NT2/D1 (cell line): ENCODE data around the gene ITPK1.

ENCODE experiments used
- DNase-seq: peaks from one replicate; pipeline ENCODE4 v3.0.0-alpha.2; 2011; ENCODE audit warnings: low read depth, low spot score
- H3K27me3 ChIP-seq: 2 replicates; pipeline ENCODE4 v1.6.0; 2011; ENCODE audit warnings: mild to moderate bottlenecking; ENCODE audit not compliant: insufficient read length, insufficient read depth
- H3K36me3 ChIP-seq: 2 replicates; pipeline ENCODE4 v1.6.1; 2011; ENCODE audit warnings: mild to moderate bottlenecking, low read length, mixed read lengths; ENCODE audit not compliant: insufficient read depth, insufficient read length
- H3K4me1 ChIP-seq: 2 replicates; pipeline ENCODE4 v1.5.1; 2011; ENCODE audit not compliant: insufficient read depth, insufficient read length
- H3K4me3 ChIP-seq: 2 replicates; pipeline ENCODE4 v1.5.1; 2011; ENCODE audit warnings: low read depth; ENCODE audit not compliant: insufficient read length
- H3K9ac ChIP-seq: 2 replicates; pipeline ENCODE4 v1.6.0; 2011; ENCODE audit warnings: low read depth; ENCODE audit not compliant: insufficient read length
- H3K9me3 ChIP-seq: 2 replicates; pipeline ENCODE4 v1.5.1; 2011; ENCODE audit warnings: mild to moderate bottlenecking, low read length; ENCODE audit not compliant: insufficient read depth
- SUZ12 ChIP-seq: IDR thresholded peaks from 2 replicates; pipeline ENCODE4 v1.6.1; 2011; ENCODE audit not compliant: insufficient read length, insufficient read depth; ENCODE audit errors: extremely low read depth
- YY1 ChIP-seq: IDR thresholded peaks from 2 replicates; pipeline ENCODE4 v1.6.1; 2011; ENCODE audit not compliant: insufficient read length, insufficient read depth
- ZNF274 ChIP-seq: IDR thresholded peaks from 2 replicates; pipeline ENCODE4 v1.6.1; 2011; ENCODE audit warnings: mild to moderate bottlenecking, low read depth, low read length

Gene ITPK1

DNA sequence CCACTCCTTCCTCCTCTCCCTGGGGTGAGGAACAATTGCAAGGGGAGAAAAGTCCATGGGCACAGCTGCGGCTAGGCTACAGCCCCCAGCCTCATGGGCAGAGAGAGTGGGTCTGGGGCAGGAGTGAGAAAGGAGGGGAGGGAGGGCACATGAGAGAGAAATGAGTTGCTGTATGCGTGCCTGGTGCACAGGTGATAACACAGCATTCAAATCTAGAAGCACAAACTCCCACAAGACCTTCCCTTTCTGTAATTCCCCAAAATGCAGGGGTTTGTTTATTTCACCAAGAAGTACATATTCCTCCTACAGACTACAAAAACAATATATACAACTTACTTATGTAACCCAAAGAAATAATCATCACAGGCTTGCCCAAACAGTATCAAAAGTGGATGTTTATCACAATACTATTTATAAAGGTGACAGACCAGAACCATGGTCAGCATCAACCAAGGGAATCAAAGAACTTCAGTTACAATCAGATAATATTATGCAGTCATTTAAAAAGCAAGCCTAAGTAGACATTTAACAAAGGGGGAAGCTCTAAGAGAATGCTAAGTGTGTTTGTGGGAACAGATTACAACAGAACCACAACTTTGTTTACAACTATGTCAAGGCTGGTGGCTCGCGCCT is 54.2 kb downstream of the ITPK1 start:
- TF ChIP-seq SUZ12 (no peak), YY1 (no peak), ZNF274 (no peak)
- Histone ChIP-seq H3K9ac (no peak overlapping the region), H3K27me3 (no peaks in the 10 kb centered on the region), H3K4me1 (peaks cover 9% of the 10 kb centered on the region), H3K9me3 (no peaks in the 10 kb centered on the region), H3K36me3 (no peaks in the 10 kb centered on the region), H3K4me3 (no peak overlapping the region)
- DNase-seq: no peak

- H3K4me1 ChIP-seq: peaks cover 9% of the 10 kb centered on the region
- TF ChIP-seq ZNF274 (no peak), SUZ12 (no peak), YY1 (no peak)
- DNase-seq: no peak
These were observed 54.9 kb downstream of the ITPK1 start for GRCh38 chr14:93060841-93061240.

DNA sequence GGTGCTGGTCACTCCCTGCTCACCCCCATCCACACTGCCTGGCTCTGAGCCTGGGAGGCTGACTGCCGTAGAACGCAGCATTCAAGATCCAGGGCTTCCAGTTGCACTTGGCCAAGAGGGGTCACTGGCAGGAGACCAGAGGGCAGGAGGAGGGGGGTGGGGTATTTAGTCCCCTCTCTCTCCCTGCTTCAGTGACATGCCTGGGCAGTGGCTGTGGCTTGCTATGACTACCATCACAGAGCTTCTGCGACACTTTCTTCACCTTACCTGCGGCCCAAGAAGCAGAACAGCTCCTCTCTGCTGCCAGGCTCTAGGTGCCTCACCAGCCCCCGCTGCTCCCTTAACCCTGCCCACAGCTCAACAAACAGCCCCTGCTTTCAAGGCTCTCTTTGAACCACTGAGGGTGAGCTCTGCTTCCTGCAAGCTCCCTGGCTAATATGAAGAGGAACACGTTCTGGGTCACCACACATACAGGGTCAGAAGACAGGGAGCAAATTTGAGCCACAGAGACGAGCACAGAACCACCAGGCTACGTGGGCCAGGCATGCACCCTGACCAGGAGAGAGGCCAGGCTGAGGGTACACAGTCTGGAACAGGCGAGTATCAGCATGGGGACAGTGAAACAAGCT is 55.7 kb downstream of the ITPK1 start:
- Histone ChIP-seq H3K9ac (peak overlapping the region; percentile 32), H3K4me1 (peaks cover 9% of the 10 kb centered on the region), H3K9me3 (no peaks in the 10 kb centered on the region), H3K36me3 (peaks cover 3% of the 10 kb centered on the region), H3K4me3 (no peak overlapping the region), H3K27me3 (no peaks in the 10 kb centered on the region)
- TF ChIP-seq YY1 (no peak), SUZ12 (no peak)
- no peak for DNase-seq

More at GRCh38 chr14:93060841-93061240, 54.9 kb downstream of the ITPK1 start:
- Histone ChIP-seq H3K36me3 (peaks cover under 1% of the 10 kb centered on the region), H3K27me3 (no peaks in the 10 kb centered on the region), H3K9ac (no peak overlapping the region), H3K9me3 (no peaks in the 10 kb centered on the region), H3K4me3 (no peak overlapping the region)

DNA sequence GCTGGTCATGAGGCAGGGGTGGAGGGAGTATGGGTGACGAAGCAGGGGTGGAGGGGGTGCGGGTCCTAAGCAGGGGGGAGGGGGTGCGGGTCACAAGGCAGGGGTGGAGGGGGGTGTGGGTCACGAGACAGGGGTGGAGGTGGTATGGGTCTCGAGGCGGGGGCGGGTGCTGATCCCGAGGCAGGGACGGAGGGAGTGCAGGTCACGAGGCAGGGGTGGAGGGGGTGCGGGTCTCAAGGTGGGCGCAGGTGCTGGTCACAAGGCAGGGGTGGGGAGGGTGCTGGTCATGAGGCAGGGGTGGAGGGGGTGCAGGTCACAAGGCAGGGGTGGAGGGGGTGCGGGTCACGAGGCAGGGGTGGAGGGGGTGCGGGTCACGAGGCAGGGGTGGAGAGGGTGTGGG is 56.5 kb downstream of the ITPK1 start:
- Histone ChIP-seq H3K9me3 (no peaks in the 10 kb centered on the region), H3K4me1 (peaks cover 9% of the 10 kb centered on the region), H3K27me3 (no peaks in the 10 kb centered on the region), H3K9ac (no peak overlapping the region), H3K4me3 (no peak overlapping the region), H3K36me3 (peaks cover 3% of the 10 kb centered on the region)
- no peak for DNase-seq
- TF ChIP-seq YY1 (no peak), SUZ12 (no peak), ZNF274 (no peak)

- Histone ChIP-seq H3K36me3 (peaks cover 3% of the 10 kb centered on the region), H3K9me3 (no peaks in the 10 kb centered on the region), H3K4me1 (peaks cover 7% of the 10 kb centered on the region), H3K9ac (no peak overlapping the region), H3K27me3 (no peaks in the 10 kb centered on the region), H3K4me3 (no peak overlapping the region)
- no peak for DNase-seq
- no peak for TF ChIP-seq YY1
- TF ChIP-seq SUZ12: no peak
- no peak for TF ChIP-seq ZNF274
These were observed 58.0 kb downstream of the ITPK1 start for GRCh38 chr14:93057586-93058280.

DNA sequence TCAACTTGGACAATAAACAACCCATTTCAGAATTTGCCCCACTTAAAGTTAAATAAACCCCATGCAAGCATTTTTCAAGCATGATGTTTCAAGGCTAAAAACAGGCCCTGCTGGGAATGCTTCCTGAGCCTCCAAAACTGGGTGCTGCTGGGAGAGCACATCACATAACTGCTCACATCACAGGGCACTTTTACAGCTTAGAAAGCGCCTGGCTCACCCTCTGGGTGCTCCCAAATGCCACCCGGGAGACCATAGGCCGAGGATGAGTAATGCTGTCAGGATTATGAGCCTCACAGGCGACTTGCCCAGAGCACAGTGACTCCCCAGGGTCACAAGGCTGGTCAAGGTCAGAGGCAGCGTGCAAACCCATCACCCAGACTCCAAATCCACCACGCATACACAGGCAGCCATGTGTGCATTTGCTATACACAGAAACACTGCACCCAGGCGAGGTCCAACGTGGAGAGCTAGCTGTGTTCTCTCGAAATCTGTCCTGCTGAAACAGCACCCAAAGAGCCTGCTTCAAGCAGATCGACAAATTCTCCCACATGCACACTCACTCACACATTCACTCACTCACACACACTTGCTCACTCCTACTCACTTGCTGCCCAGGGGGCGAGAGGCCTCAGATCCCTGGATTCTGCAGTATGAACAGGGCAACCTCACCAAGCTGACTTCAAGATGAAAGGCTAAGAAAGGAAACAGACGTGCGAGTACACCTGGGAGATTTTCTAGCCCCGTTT is 58.7 kb downstream of the ITPK1 start:
- no peak overlapping the region for H3K9ac ChIP-seq

GRCh38 chr14:93056166-93056839 is 59.4 kb downstream of the ITPK1 start:
- no peaks in the 10 kb centered on the region for H3K9me3 ChIP-seq
- TF ChIP-seq YY1: no peak
- TF ChIP-seq ZNF274: no peak
- no peak for TF ChIP-seq SUZ12
- H3K4me1 ChIP-seq: peaks cover 6% of the 10 kb centered on the region
- no peak overlapping the region for H3K9ac ChIP-seq
- peaks cover 3% of the 10 kb centered on the region for H3K36me3 ChIP-seq
- no peak overlapping the region for H3K4me3 ChIP-seq
- DNase-seq: no peak
- H3K27me3 ChIP-seq: no peaks in the 10 kb centered on the region

More for the DNA sequence above, 58.7 kb downstream of the ITPK1 start:
- DNase-seq: no peak
- Histone ChIP-seq H3K4me3 (no peak overlapping the region), H3K27me3 (no peaks in the 10 kb centered on the region), H3K4me1 (peaks cover 7% of the 10 kb centered on the region), H3K9me3 (no peaks in the 10 kb centered on the region), H3K36me3 (peaks cover 3% of the 10 kb centered on the region)
- TF ChIP-seq YY1: no peak
- TF ChIP-seq SUZ12: no peak
- TF ChIP-seq ZNF274: no peak
